ENCODE measurements around the gene SMAD6. TPM values are rescaled to one million over a fixed set of nuclear protein-coding genes. Genes with fewer than 3 reads are reported as not detected.
A peak's percentile ranks its signal among the peaks of the same experiment; 100 is the strongest.
"Not testable (repeated sequence)": the region's sequence is repeated elsewhere in the genome, so short reads cannot be mapped to it uniquely, and the experiment has no call there.

The SMAD6 gene
- total RNA-seq, 1 donor from 2014 or later, result 16.2 TPM

- DNase-seq, result no peak
Observed at GRCh38 chr15:66743703-66744536, 41.9 kb downstream of the SMAD6 start.

- DNase-seq, result no peak
Observed at GRCh38 chr15:66744610-66745279, 42.7 kb downstream of the SMAD6 start.

GRCh38 chr15:66745530-66746230 is 43.6 kb downstream of the SMAD6 start:
- no peak for DNase-seq

GRCh38 chr15:66746231-66746605 is 44.2 kb downstream of the SMAD6 start:
- DNase-seq, result no peak

GRCh38 chr15:66747223-66747622 is 45.2 kb downstream of the SMAD6 start:
- DNase-seq, result no peak

- DNase-seq, result peak; percentile 54
Observed at GRCh38 chr15:66747886-66748707, 46.1 kb downstream of the SMAD6 start.

GRCh38 chr15:66748708-66749035 is 46.6 kb downstream of the SMAD6 start:
- DNase-seq, result peak; percentile 41

GRCh38 chr15:66749841-66750575 is 48.0 kb downstream of the SMAD6 start:
- no peak for DNase-seq

- no peak for DNase-seq
Observed at GRCh38 chr15:66750609-66751008, 48.6 kb downstream of the SMAD6 start.

GRCh38 chr15:66751579-66751978 is 49.5 kb downstream of the SMAD6 start:
- DNase-seq, result no peak

GRCh38 chr15:66752078-66752477 is 50.0 kb downstream of the SMAD6 start:
- DNase-seq, result no peak

GRCh38 chr15:66753687-66754377 is 51.8 kb downstream of the SMAD6 start:
- no peak for DNase-seq

GRCh38 chr15:66754789-66755188 is 52.8 kb downstream of the SMAD6 start:
- DNase-seq, result no peak

GRCh38 chr15:66755298-66756068 is 53.4 kb downstream of the SMAD6 start:
- peak; percentile 48 for DNase-seq

- peak; percentile 91 for DNase-seq
Observed at GRCh38 chr15:66756295-66756694, 54.3 kb downstream of the SMAD6 start.

- DNase-seq, result no peak
Observed at GRCh38 chr15:66757030-66757429, 55.0 kb downstream of the SMAD6 start.

- DNase-seq, result no peak
Observed at GRCh38 chr15:66757521-66757920, 55.5 kb downstream of the SMAD6 start.

- not testable (repeated sequence) for DNase-seq
Observed at GRCh38 chr15:66758217-66758616, 56.2 kb downstream of the SMAD6 start.

GRCh38 chr15:66758844-66759243 is 56.8 kb downstream of the SMAD6 start:
- DNase-seq, result no peak

Data from skin of body (tissue), 2 donors.